WTC11 (cell line): ENCODE data around the gene DNAAF5. TPM values are rescaled to one million over a fixed set of nuclear protein-coding genes. Genes with fewer than 3 reads are reported as not detected.
A peak's percentile ranks its signal among the peaks of the same experiment; 100 is the strongest.

Experiments
- ATAC-seq: fragments of 200-7000 bp; cut with Tn5 transposase; 2 replicates; pipeline ENCODE4 v1.10.0; 2021; ENCODE audit warnings: mild to moderate bottlenecking, moderate library complexity
- CTCF ChIA-PET: fragments of 300-600 bp; sonication (Branson Sonifier 250); formaldehyde crosslinking; loops from one replicate; lab custom pipeline; 2021; ENCODE audit warnings: antibody characterized with exemption; lab: Charles Lee
- POLR2A ChIA-PET: fragments of 350-600 bp; sonication (Branson Sonifier 250); formaldehyde crosslinking; loops from one replicate; lab custom pipeline; 2021; ENCODE audit warnings: antibody characterized with exemption; lab: Charles Lee
- DNase-seq: peaks from one replicate; pipeline ENCODE4 v3.0.0; 2021; ENCODE audit warnings: low spot score
- H3K27ac Mint-ChIP-seq: 2 replicates; pipeline ENCODE4 v1.8.0; 2021; ENCODE audit warnings: mixed read lengths
- H3K27me3 Mint-ChIP-seq: 2 replicates; pipeline ENCODE4 v1.8.0; 2021; ENCODE audit warnings: low read depth, mild to moderate bottlenecking, moderate library complexity, mixed read lengths
- H3K36me3 Mint-ChIP-seq: 2 replicates; pipeline ENCODE4 v1.8.0; 2021; ENCODE audit warnings: mixed read lengths
- H3K4me1 Mint-ChIP-seq: 2 replicates; pipeline ENCODE4 v1.8.0; 2022; ENCODE audit warnings: mixed read lengths
- H3K4me3 Mint-ChIP-seq: 2 replicates; pipeline ENCODE4 v1.8.0; 2021; ENCODE audit warnings: mild to moderate bottlenecking, moderate library complexity, mixed read lengths
- H3K9me3 Mint-ChIP-seq: 2 replicates; pipeline ENCODE4 v1.8.0; 2021; ENCODE audit warnings: mixed read lengths
- ATF1 ChIP-seq: sonication (generic); formaldehyde crosslinking; IDR thresholded peaks from 2 replicates; pipeline ENCODE4 v1.8.1; 2023; ENCODE audit warnings: mild to moderate bottlenecking, moderate library complexity, missing genetic modification reagents
- CREB1 ChIP-seq: sonication (generic); formaldehyde crosslinking; IDR thresholded peaks from 2 replicates; pipeline ENCODE4 v1.8.0; 2023; ENCODE audit warnings: mild to moderate bottlenecking, missing genetic modification reagents
- FOXK1 ChIP-seq: sonication (generic); formaldehyde crosslinking; IDR thresholded peaks from 2 replicates; pipeline ENCODE4 v1.8.0; 2022; ENCODE audit warnings: mild to moderate bottlenecking, moderate library complexity, missing genetic modification reagents
- IRF2 ChIP-seq: sonication (generic); formaldehyde crosslinking; IDR thresholded peaks from 2 replicates; pipeline ENCODE4 v1.8.0; 2022; ENCODE audit warnings: low read depth, missing genetic modification reagents, borderline replicate concordance
- JUN ChIP-seq: sonication (generic); formaldehyde crosslinking; IDR thresholded peaks from 2 replicates; pipeline ENCODE4 v1.8.0; 2023; ENCODE audit warnings: mild to moderate bottlenecking, missing genetic modification reagents
- MXD4 ChIP-seq: fragments of 250-450 bp; sonication (Bioruptor Pico); IDR thresholded peaks from 2 replicates; pipeline ENCODE4 v1.8.0; 2021; ENCODE audit warnings: mild to moderate bottlenecking, moderate library complexity, borderline replicate concordance
- NR3C1 ChIP-seq: sonication (generic); formaldehyde crosslinking; conservative IDR thresholded peaks from 2 replicates; pipeline ENCODE4 v1.8.1; 2023; ENCODE audit warnings: low read depth, mild to moderate bottlenecking, missing genetic modification reagents
- OVOL2 ChIP-seq: fragments of 250-450 bp; sonication (Bioruptor Pico); IDR thresholded peaks from 2 replicates; pipeline ENCODE4 v1.9.0; 2021; ENCODE audit warnings: mild to moderate bottlenecking, borderline replicate concordance
- TCF7 ChIP-seq: sonication (generic); formaldehyde crosslinking; IDR thresholded peaks from 2 replicates; pipeline ENCODE4 v1.8.0; 2022; ENCODE audit warnings: mild to moderate bottlenecking, low read depth, missing genetic modification reagents, moderate library complexity
- TEAD4 ChIP-seq: sonication (generic); formaldehyde crosslinking; IDR thresholded peaks from 2 replicates; pipeline ENCODE4 v1.8.0; 2022; ENCODE audit warnings: mild to moderate bottlenecking, missing genetic modification reagents
- TP53 ChIP-seq: sonication (generic); formaldehyde crosslinking; IDR thresholded peaks from 2 replicates; pipeline ENCODE4 v1.8.1; 2023; ENCODE audit warnings: mild to moderate bottlenecking, missing genetic modification reagents
- ZNF396 ChIP-seq: fragments of 250-450 bp; sonication (Bioruptor Pico); IDR thresholded peaks from 2 replicates; pipeline ENCODE4 v1.8.0; 2021; ENCODE audit warnings: mild to moderate bottlenecking, moderate library complexity, borderline replicate concordance
- ZNF416 ChIP-seq: fragments of 250-450 bp; sonication (Bioruptor Pico); IDR thresholded peaks from 2 replicates; pipeline ENCODE4 v1.9.0; 2021; ENCODE audit warnings: mild to moderate bottlenecking, inconsistent platforms
- total RNA-seq: library from RNA; stranded (reverse); gene quantifications from 3 replicates; pipeline ENCODE4 v1.2.3, GENCODE V29; 2021
- TF ChIP-seq, protein P1 (sequence below): fragments of 250-450 bp; sonication (Bioruptor Pico); IDR thresholded peaks from 2 replicates; pipeline ENCODE4 v1.9.0; 2021; ENCODE audit warnings: mild to moderate bottlenecking
- TF ChIP-seq, protein P2 (sequence below): sonication (generic); formaldehyde crosslinking; IDR thresholded peaks from 2 replicates; pipeline ENCODE4 v1.8.1; 2023; ENCODE audit warnings: mild to moderate bottlenecking, missing genetic modification reagents, moderate library complexity
- TF ChIP-seq, protein P3 (sequence below): sonication (generic); formaldehyde crosslinking; IDR thresholded peaks from 2 replicates; pipeline ENCODE4 v1.8.0; 2022; ENCODE audit warnings: mild to moderate bottlenecking, missing genetic modification reagents
- TF ChIP-seq, protein P4 (sequence below): sonication (generic); formaldehyde crosslinking; IDR thresholded peaks from 2 replicates; pipeline ENCODE4 v1.8.1; 2023; ENCODE audit warnings: mild to moderate bottlenecking, missing genetic modification reagents
- TF ChIP-seq, protein P5 (sequence below): sonication (generic); formaldehyde crosslinking; IDR thresholded peaks from 2 replicates; pipeline ENCODE4 v1.8.1; 2023; ENCODE audit warnings: mild to moderate bottlenecking, missing genetic modification reagents, moderate library complexity
- TF ChIP-seq, protein P6 (sequence below): sonication (generic); formaldehyde crosslinking; conservative IDR thresholded peaks from 2 replicates; pipeline ENCODE4 v1.8.1; 2022; ENCODE audit warnings: mild to moderate bottlenecking, missing genetic modification reagents
- TF ChIP-seq, protein P7 (sequence below): sonication (generic); formaldehyde crosslinking; conservative IDR thresholded peaks from 2 replicates; pipeline ENCODE4 v1.8.1; 2023; ENCODE audit warnings: mild to moderate bottlenecking, low read depth, missing genetic modification reagents, moderate library complexity

The DNAAF5 gene
- total RNA-seq, 1 experiment from 2014 or later: 62.2 TPM

DNA sequence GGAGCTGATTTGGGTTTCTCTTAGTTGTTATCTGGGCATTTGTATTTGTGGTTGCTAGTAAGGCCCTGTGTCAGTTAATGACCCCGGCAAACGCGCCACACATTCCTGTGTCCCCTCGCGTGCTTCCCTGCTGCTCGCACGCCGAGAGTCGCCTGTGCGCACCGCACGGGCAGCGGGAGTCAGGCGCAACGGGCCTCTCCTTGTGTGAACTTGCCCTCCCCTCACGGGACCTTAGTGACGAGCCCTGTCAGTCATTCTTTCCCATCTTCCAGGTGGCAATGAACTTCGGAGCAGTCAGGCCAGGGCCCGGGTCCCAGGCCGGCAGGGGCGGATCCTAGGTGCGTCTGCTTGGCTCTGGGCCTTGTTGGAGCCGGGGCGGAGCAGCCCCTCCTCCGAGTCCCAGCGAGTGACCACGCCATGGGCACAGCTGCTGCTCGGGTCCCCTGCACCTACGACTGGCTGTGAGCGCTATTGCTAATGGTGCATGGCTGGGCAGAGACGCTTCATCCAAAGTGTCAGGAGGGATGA is 13.0 kb downstream of the DNAAF5 start (continued):
- TF ChIP-seq MXD4 (CRISPR knock-in tag) (no peak), TEAD4 (CRISPR knock-in tag) (no peak), ZNF416 (CRISPR knock-in tag) (no peak), ZNF396 (CRISPR knock-in tag) (no peak), TP53 (CRISPR knock-in tag) (no peak), TCF7 (CRISPR knock-in tag) (no peak)
- TF ChIP-seq, protein P1, sequence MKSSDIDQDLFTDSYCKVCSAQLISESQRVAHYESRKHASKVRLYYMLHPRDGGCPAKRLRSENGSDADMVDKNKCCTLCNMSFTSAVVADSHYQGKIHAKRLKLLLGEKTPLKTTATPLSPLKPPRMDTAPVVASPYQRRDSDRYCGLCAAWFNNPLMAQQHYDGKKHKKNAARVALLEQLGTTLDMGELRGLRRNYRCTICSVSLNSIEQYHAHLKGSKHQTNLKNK: no peak
- TF ChIP-seq, protein P2, sequence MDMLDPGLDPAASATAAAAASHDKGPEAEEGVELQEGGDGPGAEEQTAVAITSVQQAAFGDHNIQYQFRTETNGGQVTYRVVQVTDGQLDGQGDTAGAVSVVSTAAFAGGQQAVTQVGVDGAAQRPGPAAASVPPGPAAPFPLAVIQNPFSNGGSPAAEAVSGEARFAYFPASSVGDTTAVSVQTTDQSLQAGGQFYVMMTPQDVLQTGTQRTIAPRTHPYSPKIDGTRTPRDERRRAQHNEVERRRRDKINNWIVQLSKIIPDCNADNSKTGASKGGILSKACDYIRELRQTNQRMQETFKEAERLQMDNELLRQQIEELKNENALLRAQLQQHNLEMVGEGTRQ (CRISPR knock-in tag): no peak

DNA sequence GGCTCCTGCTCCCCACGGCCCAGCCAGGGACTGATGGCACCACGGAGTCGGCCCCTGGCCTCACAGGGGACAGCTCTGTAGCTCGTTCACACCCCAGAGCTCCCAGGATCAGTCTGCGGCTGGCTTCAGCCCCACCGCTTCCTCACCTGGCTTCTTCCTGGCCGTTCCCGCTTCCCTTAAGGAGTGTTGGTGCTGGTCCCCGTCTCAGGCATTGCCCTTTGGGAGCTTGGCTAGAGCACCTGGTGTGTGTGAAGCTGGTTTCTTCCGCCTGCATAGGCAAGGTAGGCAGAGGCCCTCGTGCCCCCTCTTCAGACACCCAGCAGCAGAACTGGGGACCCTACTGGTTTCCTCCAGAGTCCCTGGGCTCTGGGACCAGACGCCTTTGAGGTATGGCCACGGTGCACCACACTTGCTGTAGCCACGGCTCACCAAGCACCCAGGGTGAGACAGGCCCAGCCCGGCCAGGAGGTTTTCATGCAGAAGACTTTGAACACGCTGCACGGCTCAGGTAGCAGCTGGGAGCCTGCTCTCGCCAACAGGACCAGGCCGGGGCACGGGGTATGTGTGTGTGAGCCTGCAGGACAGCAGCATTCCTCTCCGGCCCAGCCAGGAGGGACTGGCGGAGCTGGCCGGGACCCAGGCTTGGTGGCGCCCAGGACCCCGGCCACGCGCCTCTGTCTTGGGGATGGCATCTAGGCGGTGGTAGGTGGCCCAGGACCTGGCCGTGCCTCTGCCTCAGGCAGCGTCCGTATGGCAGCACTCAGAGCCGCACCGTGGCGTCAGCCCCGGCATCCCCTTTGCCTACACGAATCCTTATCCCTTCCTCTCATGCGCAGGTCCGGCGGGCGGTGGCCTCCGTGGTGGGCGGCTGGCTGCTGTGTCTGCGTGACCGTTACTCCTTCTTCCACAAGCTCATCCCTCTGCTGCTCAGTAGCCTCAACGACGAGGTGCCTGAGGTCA is 13.8 kb downstream of the DNAAF5 start:
- ChIA-PET POLR2A (no interaction called here), CTCF (no interaction called here)
- Mint-ChIP-seq H3K4me1 (no peaks in the 10 kb centered on the region), H3K36me3 (peaks cover 27% of the 10 kb centered on the region), H3K27me3 (no peaks in the 10 kb centered on the region), H3K27ac (peak overlapping the region; percentile 91; the same call in 1 of the 2 replicates), H3K9me3 (peaks cover under 1% of the 10 kb centered on the region; the same call in 1 of the 2 replicates), H3K4me3 (no peak overlapping the region)
- ATAC-seq (no peak), DNase-seq (no peak)
- TF ChIP-seq JUN (no peak), IRF2 (CRISPR knock-in tag) (no peak), TEAD4 (CRISPR knock-in tag) (no peak), NR3C1 (no peak)
- TF ChIP-seq, protein P3, sequence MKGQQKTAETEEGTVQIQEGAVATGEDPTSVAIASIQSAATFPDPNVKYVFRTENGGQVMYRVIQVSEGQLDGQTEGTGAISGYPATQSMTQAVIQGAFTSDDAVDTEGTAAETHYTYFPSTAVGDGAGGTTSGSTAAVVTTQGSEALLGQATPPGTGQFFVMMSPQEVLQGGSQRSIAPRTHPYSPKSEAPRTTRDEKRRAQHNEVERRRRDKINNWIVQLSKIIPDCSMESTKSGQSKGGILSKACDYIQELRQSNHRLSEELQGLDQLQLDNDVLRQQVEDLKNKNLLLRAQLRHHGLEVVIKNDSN (CRISPR knock-in tag): no peak

DNA sequence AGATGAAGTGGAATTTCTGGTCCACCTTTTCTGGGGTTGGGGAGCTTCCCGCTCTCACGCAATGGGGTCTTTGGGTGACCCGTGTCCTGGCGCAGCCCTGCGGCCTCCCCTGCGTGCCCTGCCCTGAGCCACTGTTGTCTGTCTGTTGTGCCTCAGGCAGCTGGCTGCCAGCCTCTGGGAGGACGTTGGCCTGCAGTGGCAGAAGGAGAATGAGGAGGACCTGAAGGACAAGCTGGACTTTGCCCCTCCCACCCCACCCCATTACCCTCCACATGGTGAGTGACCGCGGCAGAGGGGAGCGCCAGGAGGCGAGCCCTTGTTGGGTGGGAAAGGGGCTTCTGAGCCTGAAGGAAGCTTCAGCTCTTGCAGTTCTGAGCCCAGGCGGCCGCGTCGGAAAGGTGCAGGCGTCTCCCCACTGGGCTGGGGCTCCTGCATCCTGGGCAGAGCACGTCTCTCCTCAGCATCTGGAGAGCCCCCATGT is 14.7 kb downstream of the DNAAF5 start:
- Mint-ChIP-seq H3K36me3 (peaks cover 33% of the 10 kb centered on the region), H3K4me1 (no peaks in the 10 kb centered on the region), H3K4me3 (no peak overlapping the region), H3K27me3 (no peaks in the 10 kb centered on the region), H3K27ac (no peak overlapping the region), H3K9me3 (peaks cover 3% of the 10 kb centered on the region; the same call in 1 of the 2 replicates)
- CTCF ChIA-PET: no interaction called here
- DNase-seq (no peak), ATAC-seq (no peak)
- POLR2A ChIA-PET: no interaction called here
- TF ChIP-seq CREB1 (CRISPR knock-in tag) (no peak), ATF1 (no peak)
- TF ChIP-seq, protein P2 (CRISPR knock-in tag): no peak

DNA sequence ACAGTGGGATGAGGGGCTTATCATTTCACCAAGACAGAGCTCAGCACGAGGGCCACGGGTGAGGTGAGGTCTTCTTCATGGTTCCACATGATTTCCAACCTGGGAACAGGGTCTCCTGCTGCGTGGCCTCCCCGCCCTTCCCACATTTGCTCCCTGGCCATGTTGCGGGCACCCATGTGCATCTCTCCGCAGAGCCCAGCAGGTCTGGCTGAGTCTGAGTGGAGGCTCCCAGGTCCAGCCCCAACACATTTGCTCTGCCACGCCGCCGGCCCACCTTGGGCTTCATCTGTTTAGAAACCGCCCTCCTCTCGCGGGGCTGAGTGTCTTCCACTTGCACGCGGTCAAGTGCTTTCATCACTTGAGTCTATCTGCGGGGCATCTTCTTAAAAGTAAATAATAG is 15.4 kb downstream of the DNAAF5 start:
- no peak overlapping the region for H3K4me3 Mint-ChIP-seq
- TF ChIP-seq ZNF416 (CRISPR knock-in tag) (no peak), OVOL2 (no peak), FOXK1 (no peak)
- TF ChIP-seq, protein P4, sequence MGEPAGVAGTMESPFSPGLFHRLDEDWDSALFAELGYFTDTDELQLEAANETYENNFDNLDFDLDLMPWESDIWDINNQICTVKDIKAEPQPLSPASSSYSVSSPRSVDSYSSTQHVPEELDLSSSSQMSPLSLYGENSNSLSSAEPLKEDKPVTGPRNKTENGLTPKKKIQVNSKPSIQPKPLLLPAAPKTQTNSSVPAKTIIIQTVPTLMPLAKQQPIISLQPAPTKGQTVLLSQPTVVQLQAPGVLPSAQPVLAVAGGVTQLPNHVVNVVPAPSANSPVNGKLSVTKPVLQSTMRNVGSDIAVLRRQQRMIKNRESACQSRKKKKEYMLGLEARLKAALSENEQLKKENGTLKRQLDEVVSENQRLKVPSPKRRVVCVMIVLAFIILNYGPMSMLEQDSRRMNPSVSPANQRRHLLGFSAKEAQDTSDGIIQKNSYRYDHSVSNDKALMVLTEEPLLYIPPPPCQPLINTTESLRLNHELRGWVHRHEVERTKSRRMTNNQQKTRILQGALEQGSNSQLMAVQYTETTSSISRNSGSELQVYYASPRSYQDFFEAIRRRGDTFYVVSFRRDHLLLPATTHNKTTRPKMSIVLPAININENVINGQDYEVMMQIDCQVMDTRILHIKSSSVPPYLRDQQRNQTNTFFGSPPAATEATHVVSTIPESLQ (CRISPR knock-in tag): no peak
- TF ChIP-seq, protein P5, sequence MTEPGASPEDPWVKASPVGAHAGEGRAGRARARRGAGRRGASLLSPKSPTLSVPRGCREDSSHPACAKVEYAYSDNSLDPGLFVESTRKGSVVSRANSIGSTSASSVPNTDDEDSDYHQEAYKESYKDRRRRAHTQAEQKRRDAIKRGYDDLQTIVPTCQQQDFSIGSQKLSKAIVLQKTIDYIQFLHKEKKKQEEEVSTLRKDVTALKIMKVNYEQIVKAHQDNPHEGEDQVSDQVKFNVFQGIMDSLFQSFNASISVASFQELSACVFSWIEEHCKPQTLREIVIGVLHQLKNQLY: no peak
- TF ChIP-seq, protein P6, sequence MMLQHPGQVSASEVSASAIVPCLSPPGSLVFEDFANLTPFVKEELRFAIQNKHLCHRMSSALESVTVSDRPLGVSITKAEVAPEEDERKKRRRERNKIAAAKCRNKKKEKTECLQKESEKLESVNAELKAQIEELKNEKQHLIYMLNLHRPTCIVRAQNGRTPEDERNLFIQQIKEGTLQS (CRISPR knock-in tag): no peak
- TF ChIP-seq, protein P7, sequence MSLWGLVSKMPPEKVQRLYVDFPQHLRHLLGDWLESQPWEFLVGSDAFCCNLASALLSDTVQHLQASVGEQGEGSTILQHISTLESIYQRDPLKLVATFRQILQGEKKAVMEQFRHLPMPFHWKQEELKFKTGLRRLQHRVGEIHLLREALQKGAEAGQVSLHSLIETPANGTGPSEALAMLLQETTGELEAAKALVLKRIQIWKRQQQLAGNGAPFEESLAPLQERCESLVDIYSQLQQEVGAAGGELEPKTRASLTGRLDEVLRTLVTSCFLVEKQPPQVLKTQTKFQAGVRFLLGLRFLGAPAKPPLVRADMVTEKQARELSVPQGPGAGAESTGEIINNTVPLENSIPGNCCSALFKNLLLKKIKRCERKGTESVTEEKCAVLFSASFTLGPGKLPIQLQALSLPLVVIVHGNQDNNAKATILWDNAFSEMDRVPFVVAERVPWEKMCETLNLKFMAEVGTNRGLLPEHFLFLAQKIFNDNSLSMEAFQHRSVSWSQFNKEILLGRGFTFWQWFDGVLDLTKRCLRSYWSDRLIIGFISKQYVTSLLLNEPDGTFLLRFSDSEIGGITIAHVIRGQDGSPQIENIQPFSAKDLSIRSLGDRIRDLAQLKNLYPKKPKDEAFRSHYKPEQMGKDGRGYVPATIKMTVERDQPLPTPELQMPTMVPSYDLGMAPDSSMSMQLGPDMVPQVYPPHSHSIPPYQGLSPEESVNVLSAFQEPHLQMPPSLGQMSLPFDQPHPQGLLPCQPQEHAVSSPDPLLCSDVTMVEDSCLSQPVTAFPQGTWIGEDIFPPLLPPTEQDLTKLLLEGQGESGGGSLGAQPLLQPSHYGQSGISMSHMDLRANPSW (CRISPR knock-in tag): no peak

More for the DNA sequence above, 15.4 kb downstream of the DNAAF5 start:
- peaks cover 33% of the 10 kb centered on the region for H3K36me3 Mint-ChIP-seq
- H3K27ac Mint-ChIP-seq: no peak overlapping the region
- peaks cover 3% of the 10 kb centered on the region; the same call in 1 of the 2 replicates for H3K9me3 Mint-ChIP-seq
- ATAC-seq: no peak
- DNase-seq: no peak
- ChIA-PET POLR2A (no interaction called here), CTCF (interaction anchor here (0.8 kb wide), 1 partner anchor 14 kb away, joined by 3 read pairs; no protein-coding TSS in a partner anchor)
- H3K4me1 Mint-ChIP-seq: no peaks in the 10 kb centered on the region
- H3K27me3 Mint-ChIP-seq: no peaks in the 10 kb centered on the region
